B cell (primary cell): ENCODE measurements around the gene TACR2. TPM values are rescaled to one million over a fixed set of nuclear protein-coding genes. Genes with fewer than 3 reads are reported as not detected.

Source experiments
- ATAC-seq: fragments of 200-7000 bp; cut with Tn5 transposase; one replicate; pipeline ENCODE4 v1.10.0; 2021; ENCODE audit warnings: low read depth, mild to moderate bottlenecking, moderate number of reproducible peaks, moderate library complexity
- CTCF ChIA-PET: fragments of 350-600 bp; sonication (Branson Sonifier 250); formaldehyde crosslinking; loops from one replicate; lab custom pipeline; 2021; ENCODE audit warnings: antibody characterized with exemption, inconsistent platforms; lab: Charles Lee
- POLR2A ChIA-PET: fragments of 350-600 bp; sonication (Branson Sonifier 250); formaldehyde crosslinking; loops from one replicate; lab custom pipeline; 2021; ENCODE audit warnings: antibody characterized with exemption; lab: Charles Lee
- DNase-seq: peaks from one replicate; pipeline ENCODE4 v3.0.0; 2013
- H2AFZ ChIP-seq: 2 replicates; pipeline ENCODE4 v1.6.1; 2012; ENCODE audit warnings: mild to moderate bottlenecking, low read depth, low read length; ENCODE audit not compliant: insufficient read depth, poor library complexity, severe bottlenecking
- H3K27ac ChIP-seq, 2 donors: 1 replicate in 1 of 2; 2 replicates in 1 of 2; pipeline ENCODE4 v1.5.1; 2012 to 2013; ENCODE audit warnings: low read length in 2 of 2, mild to moderate bottlenecking in 2 of 2, moderate library complexity in 1 of 2
- H3K27me3 ChIP-seq, 4 experiments: fragments of 200-600 bp in 1 of 4; sonication (generic) in 1 of 4; replicated peaks in 1 of 4; 1 replicate in 2 of 4; 2 replicates in 2 of 4; pipeline versions ENCODE4 v1.6.1 to v1.7.0; 2013 to 2016; ENCODE audit warnings: low read length in 3 of 4, mild to moderate bottlenecking in 2 of 4, mixed read lengths in 1 of 4, moderate library complexity in 1 of 4; ENCODE audit not compliant: insufficient read depth in 4 of 4, control insufficient read depth in 3 of 4; ENCODE audit errors: control extremely low read depth in 1 of 4
- H3K36me3 ChIP-seq, 2 experiments: replicated peaks in 1 of 2; 1 replicate in 1 of 2; 2 replicates in 1 of 2; pipeline versions ENCODE4 v1.6.1 to v1.7.1; 2013; ENCODE audit warnings: low read length in 1 of 2; ENCODE audit not compliant: insufficient read depth in 2 of 2, control insufficient read depth in 1 of 2; ENCODE audit errors: control extremely low read depth in 1 of 2, extremely low read depth in 1 of 2
- H3K4me1 ChIP-seq, 2 donors: fragments of 200-600 bp in 1 of 2; sonication (generic) in 1 of 2; 1 replicate in 1 of 2; 2 replicates in 1 of 2; pipeline versions ENCODE4 v1.5.1 to v1.6.1; 2013 to 2017; ENCODE audit warnings: low read length in 2 of 2; ENCODE audit not compliant: control insufficient read depth in 2 of 2, insufficient read depth in 2 of 2
- H3K4me2 ChIP-seq: replicated peaks from 2 replicates; pipeline ENCODE3; 2012; ENCODE audit warnings: mild to moderate bottlenecking, low read depth, low read length; ENCODE audit not compliant: poor library complexity, severe bottlenecking
- H3K4me3 ChIP-seq, 5 experiments: fragments of 200-600 bp in 1 of 5; sonication (generic) in 1 of 5; 1 replicate in 3 of 5; 2 replicates in 2 of 5; pipeline versions ENCODE4 v1.5.1 to v1.7.0; 2011 to 2016; ENCODE audit warnings: low read length in 4 of 5, mild to moderate bottlenecking in 4 of 5, low read depth in 2 of 5, control low read depth in 1 of 5, moderate library complexity in 1 of 5; ENCODE audit not compliant: insufficient read depth in 1 of 5; ENCODE audit errors: control extremely low read depth in 1 of 5, extremely low read depth in 1 of 5
- H3K79me2 ChIP-seq: fragments of 200-600 bp; sonication (generic); one replicate; pipeline ENCODE4 v1.6.0; 2016; ENCODE audit warnings: low read length; ENCODE audit not compliant: control insufficient read depth, insufficient read depth
- H3K9ac ChIP-seq: fragments of 200-600 bp; sonication (generic); 2 replicates; pipeline ENCODE4 v1.6.1; 2017; ENCODE audit warnings: mild to moderate bottlenecking, low read length, moderate library complexity
- H3K9me3 ChIP-seq, 3 donors: one replicate each; pipeline versions ENCODE4 v1.6.1 to v1.7.1; 2013; ENCODE audit warnings: low read length in 2 of 3; ENCODE audit not compliant: control insufficient read depth in 2 of 3, insufficient read depth in 1 of 3; ENCODE audit errors: control extremely low read depth in 1 of 3
- H4K20me1 ChIP-seq: 2 replicates; pipeline ENCODE4 v1.6.0; 2012; ENCODE audit warnings: mild to moderate bottlenecking, low read length; ENCODE audit not compliant: insufficient read depth, control insufficient read depth, poor library complexity, severe bottlenecking
- H3K27ac Mint-ChIP-seq: one replicate; pipeline ENCODE4 v1.8.0; 2021; ENCODE audit warnings: mixed read lengths
- H3K27me3 Mint-ChIP-seq: one replicate; pipeline ENCODE4 v1.8.0; 2021; ENCODE audit warnings: mixed read lengths
- H3K4me1 Mint-ChIP-seq: one replicate; pipeline ENCODE4 v1.8.0; 2021; ENCODE audit warnings: mixed read lengths
- H3K4me3 Mint-ChIP-seq: one replicate; pipeline ENCODE4 v1.8.0; 2021; ENCODE audit warnings: mixed read lengths
- H3K9me3 Mint-ChIP-seq: one replicate; pipeline ENCODE4 v1.8.0; 2022; ENCODE audit warnings: mixed read lengths; ENCODE audit not compliant: insufficient read depth
- CTCF ChIP-seq: fragments of 200-600 bp; IDR thresholded peaks from one replicate; pipeline ENCODE4 v1.8.0; 2022; ENCODE audit warnings: antibody characterized with exemption, mild to moderate bottlenecking
- EZH2 ChIP-seq: IDR thresholded peaks from 2 replicates; pipeline ENCODE4 v1.6.1; 2012; ENCODE audit warnings: borderline replicate concordance, low read depth, mild to moderate bottlenecking, moderate library complexity, low read length; ENCODE audit not compliant: insufficient read depth, poor library complexity, severe bottlenecking
- WGBS: methylation state at CpG from one replicate; pipeline ENCODE4 v1.1.5; 2013; ENCODE audit warnings: missing lambda C conversion rate; ENCODE audit not compliant: insufficient coverage; 5-methylcytosine and 5-hydroxymethylcytosine counted together
- intact Hi-C: fragments of 100-400 bp; cut with micrococcal nuclease; formaldehyde crosslinking; loops from one replicate; pipeline ENCODE4 v1.10.0; 2022
- polyA plus RNA-seq: library from polyadenylated mRNA; depleted of rRNA; stranded (reverse); fragments of >200 nt; gene quantifications from 2 replicates; pipeline ENCODE4 v1.2.3, GENCODE V29; 2012
- total RNA-seq, 2 donors: library from RNA; stranded (reverse); fragments of 120-200 nt in 1 of 2; gene quantifications; 1 replicate in 1 of 2; 2 replicates in 1 of 2; pipeline versions ENCODE4 v1.2.3 to v1.2.4, GENCODE V29; 2013 to 2022

Gene TACR2
- total and polyA plus RNA-seq, 2 donors (not counting 1 experiment from before 2014, with no cell fraction given) = 0.18 TPM; not detected in 1

DNA sequence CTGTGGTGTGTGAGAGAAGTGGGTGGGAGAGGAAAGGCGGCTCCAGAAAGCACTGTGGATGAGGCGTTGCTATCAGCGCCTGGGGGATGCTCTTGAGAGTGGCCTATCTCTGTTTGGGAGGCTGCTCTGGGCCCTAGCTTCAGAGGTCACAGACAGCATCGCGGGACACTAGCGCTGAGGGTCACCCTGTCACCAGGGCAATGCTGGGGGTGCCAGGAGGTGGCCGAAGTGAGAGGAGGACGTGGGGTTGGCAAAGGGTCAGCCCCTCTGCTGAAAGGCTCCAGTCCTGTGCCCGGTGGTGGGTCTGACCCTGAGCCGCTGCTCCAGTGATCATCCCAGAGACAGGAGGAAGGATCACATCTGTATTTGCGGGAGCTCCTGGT is 3.0 kb upstream of the TACR2 start:
- Histone ChIP-seq H3K36me3 (no peaks in the 10 kb centered on the region), H3K9ac (no peak overlapping the region), H4K20me1 (no peaks in the 10 kb centered on the region), H3K79me2 (no peaks in the 10 kb centered on the region), H3K9me3 (no peaks in the 10 kb centered on the region), H3K4me1 (peaks cover 5 to 6% of the 10 kb centered on the region in 2 donors), H3K4me2 (no peak overlapping the region), H3K27me3 (peaks cover 0 to 7% (median 0%) of the 10 kb centered on the region in 4 experiments), H3K4me3 (no peak overlapping the region), H2AFZ (no peak overlapping the region), H3K27ac (no peak overlapping the region)
- no peak overlapping the region for H3K27ac Mint-ChIP-seq
- TF ChIP-seq CTCF (no peak), EZH2 (no peak)
- WGBS = 94% methylated on average over 11 of the region's 11 CpGs
- ChIA-PET CTCF (no interaction called here), POLR2A (no interaction called here)
- DNase-seq (no peak), ATAC-seq (no peak)
- no peaks in the 10 kb centered on the region for H3K9me3 Mint-ChIP-seq
- no peak overlapping the region for H3K4me3 Mint-ChIP-seq
- H3K4me1 Mint-ChIP-seq = peaks cover 4% of the 10 kb centered on the region
- intact Hi-C loops = no loop called here
- peaks cover 29% of the 10 kb centered on the region for H3K27me3 Mint-ChIP-seq

DNA sequence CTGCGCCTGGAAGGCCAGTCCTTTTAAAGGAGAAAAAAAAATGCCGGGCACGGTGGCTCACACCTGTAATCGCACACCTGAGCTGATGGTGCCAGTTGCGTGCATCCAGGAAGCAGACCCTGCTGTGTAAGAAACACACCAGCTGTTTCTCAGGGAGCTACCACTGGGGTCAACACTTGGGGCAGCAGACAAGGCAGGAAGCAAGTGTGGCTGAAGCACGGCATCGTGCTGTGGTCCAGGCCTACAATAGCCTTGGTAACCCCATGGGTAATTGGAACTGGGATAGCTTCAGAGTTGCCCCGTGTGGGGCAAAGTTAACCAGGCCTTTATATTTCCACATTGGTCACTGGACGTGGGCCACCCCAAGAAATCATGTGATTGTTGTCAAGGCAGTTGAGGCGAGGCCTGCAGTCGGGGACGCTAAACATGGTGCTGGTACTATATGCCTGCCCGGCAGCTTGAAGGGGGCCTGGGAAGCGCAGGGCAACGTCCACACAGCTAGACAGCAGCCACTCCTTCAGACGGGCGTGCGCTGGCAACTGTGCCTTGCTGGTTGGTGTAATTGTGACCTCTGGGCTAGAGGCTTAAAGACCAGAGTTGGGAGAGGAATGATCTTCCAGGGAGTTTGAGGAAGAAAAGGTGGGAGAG is 2.5 kb upstream of the TACR2 start:
- H3K27ac ChIP-seq = no peak overlapping the region
- H3K36me3 ChIP-seq = no peaks in the 10 kb centered on the region
- no peak for TF ChIP-seq CTCF
- no peak for TF ChIP-seq EZH2
- Mint-ChIP-seq H3K27me3 (peaks cover 33% of the 10 kb centered on the region), H3K4me1 (peaks cover 4% of the 10 kb centered on the region), H3K27ac (no peak overlapping the region), H3K9me3 (no peaks in the 10 kb centered on the region), H3K4me3 (no peak overlapping the region)
- WGBS = 98% methylated on average over 18 of the region's 18 CpGs
- intact Hi-C loops = no loop called here
- H3K9me3 ChIP-seq = no peaks in the 10 kb centered on the region
- no peak for DNase-seq
- no peak for ATAC-seq
- no peak overlapping the region for H3K4me2 ChIP-seq
- no peaks in the 10 kb centered on the region for H3K79me2 ChIP-seq
- ChIA-PET CTCF (no interaction called here), POLR2A (no interaction called here)
- H3K9ac ChIP-seq = no peak overlapping the region
- peaks cover 5 to 6% of the 10 kb centered on the region in 2 donors for H3K4me1 ChIP-seq
- H3K27me3 ChIP-seq = peaks cover 0 to 7% (median 0%) of the 10 kb centered on the region in 4 experiments
- no peak overlapping the region for H2AFZ ChIP-seq
- no peaks in the 10 kb centered on the region for H4K20me1 ChIP-seq
- no peak overlapping the region for H3K4me3 ChIP-seq
